OCI-LY1 (cell line): Measurements from ENCODE around the gene TBCD.
A peak's percentile ranks its signal among the peaks of the same experiment; 100 is the strongest.

Source experiments
- H2AFZ ChIP-seq: fragments of 200-600 bp; sonication (generic), shearing (Covaris generic); 2 replicates; pipeline ENCODE4 v1.6.0; 2014; ENCODE audit warnings: antibody characterized with exemption, mild to moderate bottlenecking, low read length
- H3F3A ChIP-seq: fragments of 200-600 bp; sonication (generic), shearing (Covaris generic); 2 replicates; pipeline ENCODE4 v1.6.0; 2014; ENCODE audit warnings: mild to moderate bottlenecking, antibody characterized with exemption, low read length, moderate library complexity; ENCODE audit not compliant: insufficient read depth
- H3K27ac ChIP-seq: fragments of 200-600 bp; sonication (generic); 2 replicates; pipeline ENCODE4 v1.5.1; 2014; ENCODE audit warnings: low read length, mixed run types, mild to moderate bottlenecking, low read depth; ENCODE audit not compliant: poor library complexity, severe bottlenecking
- H3K27me3 ChIP-seq: fragments of 200-600 bp; sonication (generic); 2 replicates; pipeline ENCODE4 v1.6.0; 2014; ENCODE audit warnings: antibody characterized with exemption, mild to moderate bottlenecking, low read length, moderate library complexity; ENCODE audit not compliant: insufficient read depth
- H3K36me3 ChIP-seq: fragments of 200-600 bp; sonication (generic); 2 replicates; pipeline ENCODE4 v1.6.1; 2014; ENCODE audit warnings: mild to moderate bottlenecking, antibody characterized with exemption, low read length, moderate library complexity, mixed read lengths; ENCODE audit not compliant: insufficient read depth
- H3K4me1 ChIP-seq: fragments of 200-600 bp; sonication (generic); 2 replicates; pipeline ENCODE4 v1.5.1; 2014; ENCODE audit warnings: mild to moderate bottlenecking, low read length, moderate library complexity; ENCODE audit not compliant: insufficient read depth, severe bottlenecking
- H3K4me2 ChIP-seq: fragments of 200-600 bp; sonication (generic), shearing (Covaris generic); 2 replicates; pipeline ENCODE4 v1.6.1; 2014; ENCODE audit warnings: low read length
- H3K4me3 ChIP-seq: fragments of 200-600 bp; sonication (generic); 2 replicates; pipeline ENCODE4 v1.5.1; 2014; ENCODE audit warnings: low read length, low read depth, mild to moderate bottlenecking, mixed read lengths; ENCODE audit not compliant: poor library complexity, severe bottlenecking
- H3K79me2 ChIP-seq: fragments of 200-600 bp; shearing (Covaris generic); 2 replicates; pipeline ENCODE4 v1.6.1; 2016; ENCODE audit warnings: mixed run types, low read length, mixed read lengths; ENCODE audit not compliant: insufficient read depth
- H3K9ac ChIP-seq: fragments of 200-600 bp; sonication (generic), shearing (Covaris generic); 2 replicates; pipeline ENCODE4 v1.6.1; 2014; ENCODE audit warnings: mild to moderate bottlenecking, low read length, mixed read lengths
- H3K9me2 ChIP-seq: fragments of 200-600 bp; sonication (generic), shearing (Covaris generic); 2 replicates; pipeline ENCODE4 v1.6.1; 2014; ENCODE audit warnings: low read depth, mild to moderate bottlenecking, low read length, mixed read lengths
- H3K9me3 ChIP-seq: fragments of 200-600 bp; shearing (Covaris generic); 2 replicates; pipeline ENCODE4 v1.6.1; 2014; ENCODE audit warnings: low read length, mixed read lengths
- H4K20me1 ChIP-seq: fragments of 200-600 bp; sonication (generic), shearing (Covaris generic); 2 replicates; pipeline ENCODE4 v1.6.0; 2016; ENCODE audit warnings: mild to moderate bottlenecking, low read length; ENCODE audit not compliant: insufficient read depth
- CTCF ChIP-seq: fragments of 200-600 bp; sonication (generic), shearing (Covaris generic); IDR thresholded peaks from 2 replicates; pipeline ENCODE4 v1.5.1; 2017; ENCODE audit warnings: mild to moderate bottlenecking, antibody characterized with exemption, low read length, moderate library complexity, mixed read lengths
- EZH2 ChIP-seq: fragments of 200-600 bp; sonication (generic), shearing (Covaris generic); IDR thresholded peaks from 2 replicates; pipeline ENCODE4 v1.8.0; 2017; ENCODE audit warnings: borderline replicate concordance, mixed run types, mild to moderate bottlenecking, antibody characterized with exemption, low read length, moderate library complexity, mixed read lengths

TBCD gene

GRCh38 chr17:82751171-82751570 lies 694 bp upstream of the TBCD start:
- Histone ChIP-seq H3K27ac (no peak overlapping the region), H3K4me3 (no peak overlapping the region), H4K20me1 (no peaks in the 10 kb centered on the region), H2AFZ (no peak overlapping the region), H3K4me2 (no peak overlapping the region), H3K27me3 (no peaks in the 10 kb centered on the region), H3K4me1 (peaks cover 21% of the 10 kb centered on the region), H3K79me2 (no peaks in the 10 kb centered on the region; the same call in none of the 2 replicates), H3K9me2 (no peaks in the 10 kb centered on the region), H3K36me3 (peaks cover 4% of the 10 kb centered on the region; the same call in 1 of the 2 replicates), H3K9ac (no peak overlapping the region), H3K9me3 (0 out of 2 replicates have a peak, but pooled peaks cover 7% of the 10 kb centered on the region), H3F3A (no peaks in the 10 kb centered on the region)
- TF ChIP-seq CTCF: no peak
- no peak for TF ChIP-seq EZH2

GRCh38 chr17:82752371-82753200 lies 721 bp downstream of the TBCD start:
- Histone ChIP-seq H3K36me3 (peaks cover 10% of the 10 kb centered on the region; the same call in 1 of the 2 replicates), H3K4me1 (peaks cover 21% of the 10 kb centered on the region), H3K9me2 (no peaks in the 10 kb centered on the region), H4K20me1 (no peaks in the 10 kb centered on the region), H2AFZ (no peak overlapping the region), H3K79me2 (no peaks in the 10 kb centered on the region; the same call in none of the 2 replicates), H3K9me3 (0 out of 2 replicates have a peak, but pooled peaks cover 6% of the 10 kb centered on the region), H3K4me2 (peak overlapping the region; percentile 98), H3K27me3 (no peaks in the 10 kb centered on the region), H3K9ac (peak overlapping the region; percentile 87), H3K27ac (no peak overlapping the region), H3F3A (no peaks in the 10 kb centered on the region), H3K4me3 (peak overlapping the region; percentile 93)
- TF ChIP-seq EZH2 (no peak), CTCF (no peak)

- H3K79me2 ChIP-seq: no peaks in the 10 kb centered on the region; the same call in none of the 2 replicates
- H3K9ac ChIP-seq: peak overlapping the region; percentile 87
- H3K4me1 ChIP-seq: peaks cover 21% of the 10 kb centered on the region
- H3K4me2 ChIP-seq: peak overlapping the region; percentile 98
- H3K9me3 ChIP-seq: 0 out of 2 replicates have a peak, but pooled peaks cover 6% of the 10 kb centered on the region
- H3K27me3 ChIP-seq: no peaks in the 10 kb centered on the region
- no peaks in the 10 kb centered on the region for H3F3A ChIP-seq
- H3K4me3 ChIP-seq: peak overlapping the region; percentile 93
- no peaks in the 10 kb centered on the region for H4K20me1 ChIP-seq
- no peak for TF ChIP-seq EZH2
- no peak for TF ChIP-seq CTCF
- no peaks in the 10 kb centered on the region for H3K9me2 ChIP-seq
- H2AFZ ChIP-seq: no peak overlapping the region
- H3K36me3 ChIP-seq: peaks cover 10% of the 10 kb centered on the region; the same call in 1 of the 2 replicates
- H3K27ac ChIP-seq: no peak overlapping the region
Observed at GRCh38 chr17:82753201-82753464, 1.3 kb downstream of the TBCD start.
